Hematopoietic multipotent progenitor cell (in vitro differentiated cells): ENCODE results near the gene CCDC69. TPM values are rescaled to one million over a fixed set of nuclear protein-coding genes. Genes with fewer than 3 reads are reported as not detected.
"Not testable (repeated sequence)": the region's sequence is repeated elsewhere in the genome, so short reads cannot be mapped to it uniquely, and the experiment has no call there.

Source experiments
- DNase-seq, 3 donors: peaks; one replicate each; pipeline ENCODE4 v3.0.0-alpha.2; 2011 to 2015; ENCODE audit warnings: low read depth in 2 of 3, low spot score in 2 of 3
- total RNA-seq: library from RNA; depleted of rRNA; stranded (reverse); fragments of >200 nt; gene quantifications from one replicate; pipeline ENCODE4 v1.2.3, GENCODE V29; 2012

The CCDC69 gene
- total RNA-seq, 1 donor, result 33.7 TPM

- DNase-seq, result peak in 1 of 3 donors; percentile 46
Observed at GRCh38 chr5:151222790-151223446, 974 bp downstream of the CCDC69 start.

- no peak for DNase-seq
Observed at GRCh38 chr5:151222054-151222789, 1.7 kb downstream of the CCDC69 start.

GRCh38 chr5:151221574-151221973, 2.3 kb downstream of the CCDC69 start:
- no peak for DNase-seq

GRCh38 chr5:151219789-151220188, 4.1 kb downstream of the CCDC69 start:
- DNase-seq, result no peak

GRCh38 chr5:151219138-151219537, 4.8 kb downstream of the CCDC69 start:
- DNase-seq, result no peak

GRCh38 chr5:151218177-151218576, 5.7 kb downstream of the CCDC69 start:
- DNase-seq, result no peak

GRCh38 chr5:151216781-151217180, 7.1 kb downstream of the CCDC69 start:
- no peak for DNase-seq

GRCh38 chr5:151215546-151215880, 8.4 kb downstream of the CCDC69 start:
- no peak for DNase-seq

GRCh38 chr5:151214614-151215545, 9.0 kb downstream of the CCDC69 start:
- DNase-seq, result peak in 2 of 3 donors; percentile 55 to 71

GRCh38 chr5:151213803-151214613, 9.9 kb downstream of the CCDC69 start:
- DNase-seq, result peak; percentile 59 to 94 (median 88)

GRCh38 chr5:151212406-151212798, 11.5 kb downstream of the CCDC69 start:
- DNase-seq, result no peak

- no peak for DNase-seq
Observed at GRCh38 chr5:151208481-151208914, 15.4 kb downstream of the CCDC69 start.

GRCh38 chr5:151205411-151205810, 18.5 kb downstream of the CCDC69 start:
- no peak for DNase-seq

- no peak for DNase-seq
Observed at GRCh38 chr5:151204051-151204450, 19.8 kb downstream of the CCDC69 start.

- no peak for DNase-seq
Observed at GRCh38 chr5:151202381-151203139, 21.3 kb downstream of the CCDC69 start.

GRCh38 chr5:151200913-151201595, 22.8 kb downstream of the CCDC69 start:
- no peak for DNase-seq

- DNase-seq, result no peak
Observed at GRCh38 chr5:151199581-151200185, 24.2 kb downstream of the CCDC69 start.

GRCh38 chr5:151198861-151199260, 25.0 kb downstream of the CCDC69 start:
- DNase-seq, result no peak

GRCh38 chr5:151197291-151197600, 26.6 kb downstream of the CCDC69 start:
- not testable (repeated sequence) for DNase-seq
